Panc1 (cell line): Measurements from ENCODE around the gene NAT16. TPM values are rescaled to one million over a fixed set of nuclear protein-coding genes. Genes with fewer than 3 reads are reported as not detected.

Experiments
- ATAC-seq: fragments of 200-7000 bp; cut with Tn5 transposase; 2 replicates; pipeline ENCODE4 v1.9.1; 2020; ENCODE audit warnings: mild to moderate bottlenecking, moderate library complexity
- BruUV-seq: library from RNA; stranded (reverse); fragments of 400-500 nt; replicated peaks from 2 replicates; lab custom pipeline; 2021; lab: Mats Ljungman, UMichigan
- CTCF ChIA-PET: fragments of 300-600 bp; sonication (Branson Sonifier 250); formaldehyde crosslinking; loops from one replicate; lab custom pipeline; 2022; ENCODE audit warnings: antibody characterized with exemption; lab: Charles Lee
- POLR2A ChIA-PET: fragments of 300-600 bp; sonication (Branson Sonifier 250); formaldehyde crosslinking; loops from one replicate; lab custom pipeline; 2022; ENCODE audit warnings: antibody characterized with exemption; lab: Charles Lee
- DNase-seq: peaks from one replicate; pipeline ENCODE4 v3.0.0-alpha.2; 2010; ENCODE audit warnings: low read depth, low spot score
- H3K27ac ChIP-seq: 2 replicates; pipeline ENCODE4 v1.5.1; 2011; ENCODE audit warnings: mild to moderate bottlenecking, low read length, inconsistent platforms
- H3K27me3 ChIP-seq: fragments of 200-500 bp; sonication (Bioruptor generic); 2 replicates; pipeline ENCODE4 v1.6.0; 2014; ENCODE audit warnings: low read length, inconsistent platforms; ENCODE audit not compliant: control insufficient read depth, insufficient read depth
- H3K36me3 ChIP-seq: fragments of 200-500 bp; sonication (Bioruptor generic); 2 replicates; pipeline ENCODE4 v1.5.1; 2014; ENCODE audit warnings: inconsistent platforms, mild to moderate bottlenecking, low read length, moderate library complexity; ENCODE audit not compliant: control insufficient read depth, insufficient read depth
- H3K4me1 ChIP-seq: 2 replicates; pipeline ENCODE4 v1.5.1; 2011; ENCODE audit warnings: inconsistent platforms, mild to moderate bottlenecking, low read length, moderate library complexity; ENCODE audit not compliant: control insufficient read depth, insufficient read depth
- H3K4me3 ChIP-seq, 2 experiments: 2 replicates each; pipeline ENCODE4 v1.5.1; 2011 to 2012; ENCODE audit warnings: low read depth in 2 of 2, low read length in 2 of 2, mild to moderate bottlenecking in 2 of 2, inconsistent platforms in 1 of 2, moderate library complexity in 1 of 2
- H3K9me3 ChIP-seq: fragments of 200-500 bp; sonication (Bioruptor generic); 2 replicates; pipeline ENCODE4 v1.5.1; 2014; ENCODE audit warnings: low read depth, mild to moderate bottlenecking, inconsistent platforms, low read length, moderate library complexity; ENCODE audit not compliant: control insufficient read depth, insufficient read depth
- POLR2AphosphoS5 ChIP-seq: IDR thresholded peaks from 2 replicates; pipeline ENCODE4 v1.6.1; 2012; ENCODE audit warnings: mild to moderate bottlenecking, low read depth, low read length, moderate library complexity
- SIN3A ChIP-seq: IDR thresholded peaks from 2 replicates; pipeline ENCODE4 v1.6.1; 2012; ENCODE audit warnings: low read depth, mild to moderate bottlenecking, low read length, moderate library complexity, borderline replicate concordance; ENCODE audit not compliant: insufficient read depth
- TCF7L2 ChIP-seq: IDR thresholded peaks from 2 replicates; pipeline ENCODE4 v1.6.1; 2011; ENCODE audit warnings: mild to moderate bottlenecking, low read depth, low read length, inconsistent platforms
- in situ Hi-C: cut with HindIII; loops from 2 replicates; pipeline ENCODE4 v1.10.0; 2016; ENCODE audit warnings: low sequenced_read_pairs, low pct_unique_long_range_greater_than_20kb
- intact Hi-C: fragments of 100-400 bp; cut with micrococcal nuclease; formaldehyde crosslinking; loops from one replicate; pipeline ENCODE4 v1.10.0; 2022; ENCODE audit not compliant: unreplicated experiment
- total RNA-seq: library from RNA; stranded (reverse); gene quantifications from one replicate; pipeline ENCODE4 v1.2.1, GENCODE V29; 2021; ENCODE audit not compliant: unreplicated experiment
- TF ChIP-seq, protein P1 (sequence below), 2 experiments: IDR thresholded peaks; 2 replicates each; pipeline ENCODE4 v1.6.1; 2011 to 2012; ENCODE audit warnings: low read depth in 2 of 2, control low read depth in 1 of 2, low read length in 1 of 2, mild to moderate bottlenecking in 1 of 2, moderate library complexity in 1 of 2; ENCODE audit not compliant: insufficient read depth in 1 of 2
- TF ChIP-seq, protein P2 (sequence below): fragments of 450-650 bp; IDR thresholded peaks from 2 replicates; pipeline ENCODE4 v1.5.1; 2017; ENCODE audit warnings: mild to moderate bottlenecking

Gene NAT16
- total RNA-seq, 1 experiment from 2014 or later = 0.15 TPM

DNA sequence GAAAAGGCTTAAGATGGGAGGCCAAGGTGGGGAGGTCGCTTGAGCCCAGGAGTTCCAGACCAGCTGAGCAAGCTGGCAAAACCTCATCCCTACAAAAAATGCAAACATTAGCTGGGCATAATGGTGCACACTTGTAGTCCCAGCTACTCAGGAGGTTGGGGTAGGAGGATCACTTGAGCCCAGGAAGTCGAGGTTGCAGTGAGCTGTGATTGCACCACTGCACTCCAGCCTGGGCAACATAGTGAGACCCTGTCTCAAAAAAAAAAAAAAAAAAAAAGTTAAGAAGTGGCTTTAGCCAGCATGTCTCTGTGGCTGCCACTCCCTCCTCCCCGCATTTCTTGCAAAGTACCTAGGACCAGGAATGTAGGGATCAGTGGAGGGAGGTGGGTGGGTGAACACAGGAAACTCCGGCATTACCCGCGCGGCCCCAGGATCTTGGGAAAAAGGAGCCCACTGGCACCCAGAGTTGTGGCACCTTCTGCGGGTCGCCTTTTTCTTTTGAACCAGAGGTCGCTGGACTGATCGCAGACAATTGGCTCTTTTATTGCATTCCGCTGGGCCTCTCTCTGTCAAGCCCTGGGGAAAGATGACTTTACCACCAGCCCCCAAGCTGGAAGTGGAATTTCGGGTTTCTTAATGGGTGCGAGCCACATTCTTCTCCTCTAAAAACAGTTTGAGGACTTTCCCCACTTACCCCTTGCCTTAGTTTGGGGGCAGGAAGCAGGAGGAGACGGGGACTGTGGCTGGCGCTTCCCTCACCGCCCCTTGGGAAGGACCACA lies 18.2 kb downstream of the NAT16 start:
- no peak for DNase-seq
- intact Hi-C loops = no loop called here
- POLR2A ChIA-PET = interaction anchor here (0.6 to 1.7 kb wide), 3 partner anchors 11 to 22 kb away, joined by 4 to 7 read pairs (median 6); no protein-coding TSS in a partner anchor
- H3K4me3 ChIP-seq = peak overlapping the region in 1 of 2 experiments; percentile 72; a peak in 3 of 4 replicates
- TF ChIP-seq, protein P1, sequence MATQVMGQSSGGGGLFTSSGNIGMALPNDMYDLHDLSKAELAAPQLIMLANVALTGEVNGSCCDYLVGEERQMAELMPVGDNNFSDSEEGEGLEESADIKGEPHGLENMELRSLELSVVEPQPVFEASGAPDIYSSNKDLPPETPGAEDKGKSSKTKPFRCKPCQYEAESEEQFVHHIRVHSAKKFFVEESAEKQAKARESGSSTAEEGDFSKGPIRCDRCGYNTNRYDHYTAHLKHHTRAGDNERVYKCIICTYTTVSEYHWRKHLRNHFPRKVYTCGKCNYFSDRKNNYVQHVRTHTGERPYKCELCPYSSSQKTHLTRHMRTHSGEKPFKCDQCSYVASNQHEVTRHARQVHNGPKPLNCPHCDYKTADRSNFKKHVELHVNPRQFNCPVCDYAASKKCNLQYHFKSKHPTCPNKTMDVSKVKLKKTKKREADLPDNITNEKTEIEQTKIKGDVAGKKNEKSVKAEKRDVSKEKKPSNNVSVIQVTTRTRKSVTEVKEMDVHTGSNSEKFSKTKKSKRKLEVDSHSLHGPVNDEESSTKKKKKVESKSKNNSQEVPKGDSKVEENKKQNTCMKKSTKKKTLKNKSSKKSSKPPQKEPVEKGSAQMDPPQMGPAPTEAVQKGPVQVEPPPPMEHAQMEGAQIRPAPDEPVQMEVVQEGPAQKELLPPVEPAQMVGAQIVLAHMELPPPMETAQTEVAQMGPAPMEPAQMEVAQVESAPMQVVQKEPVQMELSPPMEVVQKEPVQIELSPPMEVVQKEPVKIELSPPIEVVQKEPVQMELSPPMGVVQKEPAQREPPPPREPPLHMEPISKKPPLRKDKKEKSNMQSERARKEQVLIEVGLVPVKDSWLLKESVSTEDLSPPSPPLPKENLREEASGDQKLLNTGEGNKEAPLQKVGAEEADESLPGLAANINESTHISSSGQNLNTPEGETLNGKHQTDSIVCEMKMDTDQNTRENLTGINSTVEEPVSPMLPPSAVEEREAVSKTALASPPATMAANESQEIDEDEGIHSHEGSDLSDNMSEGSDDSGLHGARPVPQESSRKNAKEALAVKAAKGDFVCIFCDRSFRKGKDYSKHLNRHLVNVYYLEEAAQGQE (IDR thresholded peaks at IDR 0.05; ENCODE audit: insufficient read depth in 1 of 2, low read depth in 2 of 2, low read length in 1 of 2) = no peak
- TF ChIP-seq SIN3A (no peak), TCF7L2 (no peak), POLR2AphosphoS5 (no peak)
- TF ChIP-seq, protein P2, sequence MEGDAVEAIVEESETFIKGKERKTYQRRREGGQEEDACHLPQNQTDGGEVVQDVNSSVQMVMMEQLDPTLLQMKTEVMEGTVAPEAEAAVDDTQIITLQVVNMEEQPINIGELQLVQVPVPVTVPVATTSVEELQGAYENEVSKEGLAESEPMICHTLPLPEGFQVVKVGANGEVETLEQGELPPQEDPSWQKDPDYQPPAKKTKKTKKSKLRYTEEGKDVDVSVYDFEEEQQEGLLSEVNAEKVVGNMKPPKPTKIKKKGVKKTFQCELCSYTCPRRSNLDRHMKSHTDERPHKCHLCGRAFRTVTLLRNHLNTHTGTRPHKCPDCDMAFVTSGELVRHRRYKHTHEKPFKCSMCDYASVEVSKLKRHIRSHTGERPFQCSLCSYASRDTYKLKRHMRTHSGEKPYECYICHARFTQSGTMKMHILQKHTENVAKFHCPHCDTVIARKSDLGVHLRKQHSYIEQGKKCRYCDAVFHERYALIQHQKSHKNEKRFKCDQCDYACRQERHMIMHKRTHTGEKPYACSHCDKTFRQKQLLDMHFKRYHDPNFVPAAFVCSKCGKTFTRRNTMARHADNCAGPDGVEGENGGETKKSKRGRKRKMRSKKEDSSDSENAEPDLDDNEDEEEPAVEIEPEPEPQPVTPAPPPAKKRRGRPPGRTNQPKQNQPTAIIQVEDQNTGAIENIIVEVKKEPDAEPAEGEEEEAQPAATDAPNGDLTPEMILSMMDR = no peak
- H3K27ac ChIP-seq = peak overlapping the region; percentile 81
- in situ Hi-C loops = no loop called here
- no peaks in the 10 kb centered on the region; the same call in 1 of the 2 replicates for H3K36me3 ChIP-seq
- peaks cover 40% of the 10 kb centered on the region for H3K4me1 ChIP-seq
- no peaks in the 10 kb centered on the region for H3K9me3 ChIP-seq
- no peaks in the 10 kb centered on the region for H3K27me3 ChIP-seq
- ATAC-seq = no peak
- CTCF ChIA-PET = interaction anchor here (0.9 kb wide), 1 partner anchor 18 kb away, joined by 14 read pairs; no protein-coding TSS in a partner anchor
- BruUV-seq = no TSS peak

DNA sequence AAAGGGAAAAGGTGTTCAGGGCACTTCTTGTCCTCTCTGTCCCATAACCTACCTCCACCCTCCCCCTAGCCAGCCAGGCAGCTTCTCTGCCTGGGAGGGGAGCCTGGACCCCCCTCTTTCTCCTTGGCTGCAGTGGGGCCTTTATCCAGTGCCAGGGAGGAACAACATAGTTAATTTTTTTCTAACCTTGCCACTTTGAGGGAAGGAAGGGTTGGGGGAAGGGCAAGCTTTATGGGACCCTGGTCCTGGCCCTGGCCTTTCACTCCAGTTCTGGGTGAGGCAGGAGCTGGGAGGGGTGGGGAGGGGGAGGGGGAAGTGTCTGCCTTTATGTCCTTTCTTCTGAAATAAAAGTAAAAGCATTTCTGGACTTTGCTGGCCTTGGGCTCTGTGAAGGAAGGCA lies 19.2 kb downstream of the NAT16 start:
- in situ Hi-C loops (no loop called here), intact Hi-C loops (no loop called here)
- TF ChIP-seq, protein P2 = no peak
- no peak for TF ChIP-seq POLR2AphosphoS5
- TF ChIP-seq, protein P1 (IDR thresholded peaks at IDR 0.05; ENCODE audit: insufficient read depth in 1 of 2, low read depth in 2 of 2, low read length in 1 of 2) = no peak
- TF ChIP-seq TCF7L2 = no peak
- no peak for TF ChIP-seq SIN3A
- Histone ChIP-seq H3K4me1 (peaks cover 37% of the 10 kb centered on the region), H3K4me3 (no peak overlapping the region), H3K27ac (peak overlapping the region; percentile 15; the same call in 1 of the 2 replicates), H3K27me3 (no peaks in the 10 kb centered on the region), H3K36me3 (no peaks in the 10 kb centered on the region; the same call in 1 of the 2 replicates), H3K9me3 (no peaks in the 10 kb centered on the region)
- BruUV-seq = no TSS peak
- ATAC-seq (no peak), DNase-seq (no peak)
- POLR2A ChIA-PET = interaction anchor here (0.6 kb wide), 1 partner anchor 21 kb away, joined by 4 read pairs; no protein-coding TSS in a partner anchor
- CTCF ChIA-PET = interaction anchor here (0.9 kb wide), 1 partner anchor 17 kb away, joined by 14 read pairs; no protein-coding TSS in a partner anchor
